GM12878 (cell line): ENCODE data around the gene F13A1. TPM values are rescaled to one million over a fixed set of nuclear protein-coding genes. Genes with fewer than 3 reads are reported as not detected.

Experiments
- ATAC-seq: fragments of 200-7000 bp; cut with Tn5 transposase; 3 replicates; pipeline ENCODE4 v1.9.1; 2020; ENCODE audit warnings: mild to moderate bottlenecking, moderate library complexity
- BruUV-seq: library from RNA; stranded (reverse); fragments of 400-500 nt; replicated peaks from 2 replicates; lab custom pipeline; 2021; lab: Mats Ljungman, UMichigan
- CTCF ChIA-PET: fragments of 300-600 bp; sonication (Branson Sonifier 250); formaldehyde crosslinking; extraction: SDS; loops from one replicate; lab custom pipeline; 2021; ENCODE audit warnings: inconsistent platforms; lab: Yijun Ruan, JAX
- POLR2A ChIA-PET: fragments of 350-600 bp; formaldehyde crosslinking; extraction: SDS; loops from one replicate; lab custom pipeline; 2021; ENCODE audit warnings: inconsistent platforms; lab: Charles Lee
- RAD21 ChIA-PET: fragments of 300-600 bp; sonication (Branson Sonifier 250); formaldehyde crosslinking; loops from one replicate; lab custom pipeline; 2023; ENCODE audit warnings: antibody characterized with exemption; ENCODE audit not compliant: unreplicated experiment; lab: Charles Lee
- SMC1A ChIA-PET: fragments of 300-600 bp; sonication (Branson Sonifier 250); formaldehyde crosslinking; loops from one replicate; lab custom pipeline; 2023; ENCODE audit not compliant: unreplicated experiment, uncharacterized antibody; lab: Charles Lee
- DNase-seq: peaks from one replicate; pipeline ENCODE4 v3.0.0-alpha.2; 2011; ENCODE audit warnings: low read depth, low spot score
- FAIRE-seq: peaks from 3 replicates; lab custom pipeline; 2011; peaks lifted over from hg19 to GRCh38; lab: Jason Lieb, UNC
- H2AFZ ChIP-seq: 2 replicates; pipeline ENCODE4 v1.6.0; 2011; ENCODE audit warnings: low read depth, low read length, control low read depth; ENCODE audit not compliant: control insufficient read depth
- H3K27ac ChIP-seq: 2 replicates; pipeline ENCODE4 v1.5.1; 2011; ENCODE audit warnings: control low read depth; ENCODE audit not compliant: control insufficient read depth, insufficient read depth
- H3K27me3 ChIP-seq, 2 experiments: replicated peaks in 1 of 2; 2 replicates each; pipeline versions ENCODE4 v1.6.0 to v1.6.1; 2011; ENCODE audit warnings: low read length in 1 of 2; ENCODE audit not compliant: control insufficient read depth in 2 of 2, insufficient read depth in 2 of 2
- H3K36me3 ChIP-seq, 2 experiments: 2 replicates each; pipeline ENCODE4 v1.5.1; 2011; ENCODE audit warnings: low read length in 1 of 2; ENCODE audit not compliant: control insufficient read depth in 2 of 2, insufficient read depth in 2 of 2
- H3K4me1 ChIP-seq: 2 replicates; pipeline ENCODE4 v1.6.1; 2011; ENCODE audit warnings: mild to moderate bottlenecking, low read length, moderate library complexity, mixed read lengths; ENCODE audit not compliant: control insufficient read depth, insufficient read depth
- H3K4me2 ChIP-seq: 2 replicates; pipeline ENCODE4 v1.6.0; 2011; ENCODE audit warnings: control low read depth; ENCODE audit not compliant: control insufficient read depth, insufficient read depth
- H3K4me3 ChIP-seq: fragments of 200-600 bp; sonication (generic); 2 replicates; pipeline ENCODE4 v1.5.1; 2016
- H3K79me2 ChIP-seq: 2 replicates; pipeline ENCODE4 v1.6.0; 2011; ENCODE audit warnings: low read length; ENCODE audit not compliant: control insufficient read depth, insufficient read depth
- H3K9ac ChIP-seq: 2 replicates; pipeline ENCODE4 v1.8.0; 2011; ENCODE audit warnings: low read length, control low read depth, mixed read lengths; ENCODE audit not compliant: control insufficient read depth, insufficient read depth
- H3K9me3 ChIP-seq: replicated peaks from 3 replicates; pipeline ENCODE4 v1.5.1; 2011; ENCODE audit warnings: mild to moderate bottlenecking, low read length; ENCODE audit not compliant: control insufficient read depth, insufficient read depth
- H4K20me1 ChIP-seq: 2 replicates; pipeline ENCODE4 v1.6.0; 2011; ENCODE audit not compliant: control insufficient read depth, insufficient read depth
- ATF7 ChIP-seq: fragments of 450-650 bp; IDR thresholded peaks from 2 replicates; pipeline ENCODE4 v1.6.1; 2016; ENCODE audit warnings: low read depth, mild to moderate bottlenecking
- CEBPB ChIP-seq, 2 experiments: fragments of 150-350 bp in 1 of 2; IDR thresholded peaks; 2 replicates each; pipeline ENCODE4 v1.6.1; 2012 to 2014; ENCODE audit warnings: low read depth in 2 of 2, low read length in 2 of 2, borderline replicate concordance in 1 of 2, inconsistent platforms in 1 of 2
- GABPA ChIP-seq: IDR thresholded peaks from 2 replicates; pipeline ENCODE4 v1.6.1; 2014; ENCODE audit warnings: antibody characterized with exemption, low read depth, mild to moderate bottlenecking, inconsistent platforms
- LARP7 ChIP-seq: fragments of 450-650 bp; IDR thresholded peaks from 2 replicates; pipeline ENCODE4 v1.6.1; 2017; ENCODE audit warnings: mild to moderate bottlenecking
- MEF2A ChIP-seq: IDR thresholded peaks from 2 replicates; pipeline ENCODE4 v1.6.1; 2011; ENCODE audit warnings: low read depth, mild to moderate bottlenecking, low read length, moderate library complexity; ENCODE audit not compliant: insufficient read depth
- MEF2B ChIP-seq: fragments of 450-650 bp; IDR thresholded peaks from 2 replicates; pipeline ENCODE4 v1.6.1; 2018; ENCODE audit warnings: mild to moderate bottlenecking, moderate library complexity; ENCODE audit not compliant: partially characterized antibody, poor library complexity, severe bottlenecking
- PAX5 ChIP-seq: IDR thresholded peaks from 2 replicates; pipeline ENCODE4 v1.6.1; 2011; ENCODE audit warnings: low read depth, low read length, borderline replicate concordance
- RAD21 ChIP-seq: IDR thresholded peaks from 2 replicates; pipeline ENCODE4 v1.6.1; 2011; ENCODE audit warnings: mild to moderate bottlenecking, low read depth, low read length, moderate library complexity; ENCODE audit not compliant: insufficient read depth
- REST ChIP-seq: IDR thresholded peaks from 2 replicates; pipeline ENCODE4 v1.6.1; 2012; ENCODE audit warnings: mild to moderate bottlenecking, low read depth, low read length
- SIX5 ChIP-seq: IDR thresholded peaks from 2 replicates; pipeline ENCODE4 v1.6.1; 2011; ENCODE audit warnings: mild to moderate bottlenecking, low read depth, low read length, moderate library complexity; ENCODE audit not compliant: severe bottlenecking
- SMARCA5 ChIP-seq: fragments of 450-650 bp; IDR thresholded peaks from 2 replicates; pipeline ENCODE4 v1.6.1; 2017; ENCODE audit warnings: mild to moderate bottlenecking
- TAF1 ChIP-seq: IDR thresholded peaks from 2 replicates; pipeline ENCODE4 v1.6.1; 2011; ENCODE audit warnings: mild to moderate bottlenecking, low read depth, low read length, borderline replicate concordance
- YY1 ChIP-seq: IDR thresholded peaks from 2 replicates; pipeline ENCODE4 v1.6.1; 2011; ENCODE audit warnings: low read depth, mild to moderate bottlenecking, low read length
- WGBS: methylation state at CpG from one replicate; pipeline ENCODE4 v1.1.6; 2016; ENCODE audit warnings: low lambda C conversion rate; ENCODE audit not compliant: insufficient replicate concordance, insufficient coverage; ENCODE audit errors: missing lambda C conversion rate; 5-methylcytosine and 5-hydroxymethylcytosine counted together
- in situ Hi-C: fragments of 300-500 bp; cut with MboI; formaldehyde crosslinking; loops from 9 replicates; pipeline ENCODE4 v1.14.3; 2018; ENCODE audit warnings: mixed read lengths
- intact Hi-C: fragments of 100-400 bp; cut with micrococcal nuclease; formaldehyde crosslinking; loops from one replicate; pipeline ENCODE4 v1.14.2; 2022; ENCODE audit not compliant: unreplicated experiment
- polyA plus RNA-seq, 11 experiments: library from polyadenylated mRNA; depleted of rRNA in 4 of 11; unstranded in 6 of 11; stranded (reverse) in 5 of 11; fragments of >200 nt; fragmentation: Nextera tagmentation in 4 of 11; fragmentation: Illumina TruSeq in 1 of 11; extraction: Ambion mirVana in 4 of 11; extraction: Trizol in 1 of 11; gene quantifications; 1 replicate in 1 of 11; 2 replicates in 10 of 11; pipeline versions ENCODE4 v1.2.1 to v1.2.3, GENCODE V29; 2011 to 2016; ENCODE audit warnings: inconsistent platforms in 2 of 11, missing spikeins in 2 of 11, low read depth in 1 of 11
- total RNA-seq, 4 experiments: library from RNA; depleted of rRNA in 3 of 4; stranded (reverse); fragments of >200 nt in 3 of 4; fragmentation: Illumina TruSeq in 1 of 4; extraction: Trizol in 1 of 4; gene quantifications; 2 replicates each; pipeline versions ENCODE4 v1.2.1 to v1.2.3, GENCODE V29; 2013 to 2021

The F13A1 gene
- total and polyA plus RNA-seq, 10 of the 15 experiments (the other 5 are each of a cell fraction or from before 2014, with no cell fraction given) = 0.48 to 1.8 (median 1.0) TPM

GRCh38 chr6:6314596-6314995 is 5.9 kb downstream of the F13A1 start:
- Histone ChIP-seq H3K4me2 (no peak overlapping the region), H3K4me3 (no peak overlapping the region), H3K36me3 (no peaks in the 10 kb centered on the region), H4K20me1 (no peaks in the 10 kb centered on the region), H3K79me2 (no peaks in the 10 kb centered on the region), H3K4me1 (peaks cover under 1% of the 10 kb centered on the region; the same call in 1 of the 2 replicates), H2AFZ (no peak overlapping the region), H3K27me3 (no peaks in the 10 kb centered on the region), H3K27ac (no peak overlapping the region), H3K9me3 (no peaks in the 10 kb centered on the region), H3K9ac (no peak overlapping the region)
- ATAC-seq (no peak), FAIRE-seq (peak; percentile 7), DNase-seq (no peak)
- ChIA-PET SMC1A (interaction anchor here (2.1 to 3.0 kb wide), 2 partner anchors 18 to 180 kb away, joined by 8 to 10 read pairs; no protein-coding TSS in a partner anchor), RAD21 (interaction anchor here (1.0 to 2.2 kb wide), 3 partner anchors 18 to 232 kb away, joined by 3 to 7 read pairs (median 4); no protein-coding TSS in a partner anchor), CTCF (interaction anchor here (1.4 to 2.1 kb wide), 5 partner anchors 9 to 182 kb away, joined by 3 to 14 read pairs (median 4); no protein-coding TSS in a partner anchor), POLR2A (no interaction called here)
- TF ChIP-seq CEBPB (IDR thresholded peaks at IDR 0.05; ENCODE audit: borderline replicate concordance in 1 of 2, low read depth in 2 of 2, low read length in 2 of 2) (no peak), MEF2B (peak; percentile 37)
- 41% methylated on average over 1 of the region's 1 CpG for WGBS
- in situ Hi-C loops (no loop called here), intact Hi-C loops (loop anchor here (2.0 kb wide), 1 partner anchor 232 kb away; no protein-coding TSS in a partner anchor)
- no TSS peak for BruUV-seq

DNA sequence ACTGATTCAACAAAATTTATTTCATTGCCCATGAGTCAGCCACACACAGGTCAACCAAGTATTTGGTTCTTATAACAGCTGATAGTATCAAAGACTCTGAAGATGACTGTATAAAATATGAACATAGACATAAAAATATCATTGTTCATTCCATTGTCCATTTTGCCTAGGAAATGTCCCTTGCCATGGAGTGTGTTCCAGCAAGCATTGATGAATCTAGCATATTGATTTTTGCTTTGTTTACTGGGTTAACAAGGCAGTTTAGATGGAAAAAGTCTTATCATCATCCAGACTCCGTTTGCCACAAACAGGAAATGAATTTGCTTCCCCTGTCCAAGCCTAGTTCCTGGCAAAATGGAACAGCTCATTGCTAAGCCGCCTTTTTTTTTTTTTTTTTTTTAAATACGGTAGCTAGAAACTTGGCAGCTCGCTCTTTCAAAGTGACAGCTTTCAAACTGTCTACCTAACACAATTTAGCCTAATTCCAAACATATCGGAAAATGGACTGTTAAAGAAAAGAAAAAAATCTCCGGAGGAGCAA is 7.5 kb downstream of the F13A1 start:
- DNase-seq (no peak), FAIRE-seq (no peak), ATAC-seq (no peak)
- intact Hi-C loops = no loop called here
- in situ Hi-C loops = no loop called here
- Histone ChIP-seq H3K36me3 (no peaks in the 10 kb centered on the region), H3K9me3 (no peaks in the 10 kb centered on the region), H3K27ac (no peak overlapping the region), H2AFZ (no peak overlapping the region), H3K9ac (no peak overlapping the region), H3K27me3 (no peaks in the 10 kb centered on the region), H3K4me3 (no peak overlapping the region), H3K4me2 (no peak overlapping the region), H3K4me1 (no peaks in the 10 kb centered on the region), H3K79me2 (no peaks in the 10 kb centered on the region), H4K20me1 (no peaks in the 10 kb centered on the region)
- ChIA-PET CTCF (interaction anchor here (0.6 to 1.6 kb wide), 6 partner anchors 19 to 205 kb away, joined by 3 to 5 read pairs (median 4); no protein-coding TSS in a partner anchor), SMC1A (interaction anchor here (0.6 to 2.1 kb wide), 8 partner anchors 12 to 273 kb away, joined by 3 to 10 read pairs (median 4); no protein-coding TSS in a partner anchor), POLR2A (interaction anchor here (0.6 to 1.0 kb wide), 5 partner anchors 19 to 413 kb away, joined by 3 to 5 read pairs (median 4); no protein-coding TSS in a partner anchor), RAD21 (interaction anchor here (0.6 to 1.9 kb wide), 3 partner anchors 179 to 806 kb away, joined by 3 to 7 read pairs (median 3); no protein-coding TSS in a partner anchor)
- WGBS = 34% methylated on average over 4 of the region's 6 CpGs
- BruUV-seq = no TSS peak
- TF ChIP-seq LARP7 (no peak), SMARCA5 (no peak), REST (no peak), PAX5 (no peak), GABPA (no peak), TAF1 (no peak), RAD21 (no peak), MEF2A (no peak), SIX5 (no peak), YY1 (no peak), ATF7 (no peak)
